Upper lobe of right lung (tissue), 1 donor: Measurements from ENCODE around the gene TEX26. TPM values are rescaled to one million over a fixed set of nuclear protein-coding genes. Genes with fewer than 3 reads are reported as not detected.

Source experiments
- ATAC-seq: fragments of 200-7000 bp; cut with Tn5 transposase; one replicate; pipeline ENCODE4 v1.9.1; 2020; ENCODE audit warnings: mild to moderate bottlenecking, moderate library complexity
- DNase-seq: peaks from one replicate; pipeline ENCODE4 v3.0.0-alpha.2; 2020
- H3K27ac ChIP-seq: fragments of 200-600 bp; one replicate; pipeline ENCODE4 v1.8.0; 2022
- H3K27me3 ChIP-seq: fragments of 200-600 bp; one replicate; pipeline ENCODE4 v1.8.0; 2022; ENCODE audit warnings: mild to moderate bottlenecking
- H3K36me3 ChIP-seq: fragments of 200-600 bp; one replicate; pipeline ENCODE4 v1.8.0; 2022
- H3K4me1 ChIP-seq: fragments of 200-600 bp; one replicate; pipeline ENCODE4 v1.8.0; 2022
- H3K4me3 ChIP-seq: fragments of 200-600 bp; one replicate; pipeline ENCODE4 v1.8.0; 2022; ENCODE audit warnings: mild to moderate bottlenecking
- H3K9me3 ChIP-seq: fragments of 200-600 bp; one replicate; pipeline ENCODE4 v1.8.0; 2022
- intact Hi-C: fragments of 100-400 bp; cut with DNase I; formaldehyde crosslinking; loops from one replicate; pipeline ENCODE4 v1.11.0; 2022
- total RNA-seq: library from RNA; stranded (reverse); fragmentation: NEBNext Ultra II Directional; extraction: Animal tissue kit (Norgen Biotek cat#: 25700); gene quantifications from one replicate; pipeline ENCODE4 v1.2.1, GENCODE V29; 2021
- TF ChIP-seq, protein P1 (sequence below): fragments of 200-600 bp; IDR thresholded peaks from one replicate; pipeline ENCODE4 v1.8.0; 2022; ENCODE audit warnings: antibody characterized with exemption
- donor health status: DM: no; HTN: yes; CAD: no; lungs with severe emphysema.

TEX26 gene
- total RNA-seq, 1 donor from 2014 or later, result not detected

GRCh38 chr13:30943881-30944280 lies 11.4 kb downstream of the TEX26 start:
- Histone ChIP-seq H3K36me3 (no peaks in the 10 kb centered on the region), H3K27ac (no peak overlapping the region), H3K9me3 (no peaks in the 10 kb centered on the region), H3K4me1 (no peaks in the 10 kb centered on the region), H3K4me3 (no peak overlapping the region), H3K27me3 (no peaks in the 10 kb centered on the region)
- DNase-seq (no peak), ATAC-seq (no peak)
- TF ChIP-seq, protein P1, sequence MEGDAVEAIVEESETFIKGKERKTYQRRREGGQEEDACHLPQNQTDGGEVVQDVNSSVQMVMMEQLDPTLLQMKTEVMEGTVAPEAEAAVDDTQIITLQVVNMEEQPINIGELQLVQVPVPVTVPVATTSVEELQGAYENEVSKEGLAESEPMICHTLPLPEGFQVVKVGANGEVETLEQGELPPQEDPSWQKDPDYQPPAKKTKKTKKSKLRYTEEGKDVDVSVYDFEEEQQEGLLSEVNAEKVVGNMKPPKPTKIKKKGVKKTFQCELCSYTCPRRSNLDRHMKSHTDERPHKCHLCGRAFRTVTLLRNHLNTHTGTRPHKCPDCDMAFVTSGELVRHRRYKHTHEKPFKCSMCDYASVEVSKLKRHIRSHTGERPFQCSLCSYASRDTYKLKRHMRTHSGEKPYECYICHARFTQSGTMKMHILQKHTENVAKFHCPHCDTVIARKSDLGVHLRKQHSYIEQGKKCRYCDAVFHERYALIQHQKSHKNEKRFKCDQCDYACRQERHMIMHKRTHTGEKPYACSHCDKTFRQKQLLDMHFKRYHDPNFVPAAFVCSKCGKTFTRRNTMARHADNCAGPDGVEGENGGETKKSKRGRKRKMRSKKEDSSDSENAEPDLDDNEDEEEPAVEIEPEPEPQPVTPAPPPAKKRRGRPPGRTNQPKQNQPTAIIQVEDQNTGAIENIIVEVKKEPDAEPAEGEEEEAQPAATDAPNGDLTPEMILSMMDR, result no peak
- intact Hi-C loops, result no loop called here

DNA sequence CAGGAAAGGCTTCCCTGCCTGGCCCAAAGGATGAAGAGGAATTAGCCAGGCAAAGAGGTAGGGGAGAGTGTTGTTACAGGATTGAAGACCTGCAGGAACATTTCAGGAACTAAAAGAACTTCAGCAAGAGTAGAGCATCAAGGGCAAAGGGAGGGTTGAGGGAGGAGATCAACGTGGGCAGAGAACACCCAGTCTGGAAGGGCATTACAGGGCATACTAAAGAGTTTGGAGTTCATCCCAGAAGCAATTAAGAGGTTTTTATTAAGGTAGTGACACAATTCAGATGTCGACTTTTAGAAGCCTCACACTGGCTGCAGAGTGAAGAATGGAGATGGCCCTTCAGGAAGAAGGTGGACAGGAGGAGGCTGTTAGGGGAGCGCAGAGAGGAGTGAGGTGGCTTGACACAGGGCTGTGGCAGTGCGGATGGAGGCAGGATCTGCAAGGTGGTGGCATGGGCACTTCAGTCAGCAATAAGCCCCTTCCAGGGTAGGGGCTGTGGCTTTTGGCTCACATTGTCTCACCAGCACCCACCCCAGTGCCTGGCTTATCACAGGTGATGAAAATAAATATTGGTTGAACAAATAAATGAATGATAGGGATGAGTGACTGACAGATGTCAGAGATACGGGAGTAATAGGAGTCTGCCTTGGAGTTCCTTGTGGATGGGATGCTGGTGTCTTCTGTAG lies 24.9 kb downstream of the TEX26 start:
- DNase-seq (no peak), ATAC-seq (peak; percentile 43)
- H3K4me1 ChIP-seq, result no peaks in the 10 kb centered on the region
- TF ChIP-seq, protein P1, result no peak
- intact Hi-C loops, result no loop called here
- H3K9me3 ChIP-seq, result no peaks in the 10 kb centered on the region
- H3K4me3 ChIP-seq, result no peak overlapping the region
- no peak overlapping the region for H3K27ac ChIP-seq
- H3K27me3 ChIP-seq, result peaks cover 4% of the 10 kb centered on the region
- H3K36me3 ChIP-seq, result no peaks in the 10 kb centered on the region

DNA sequence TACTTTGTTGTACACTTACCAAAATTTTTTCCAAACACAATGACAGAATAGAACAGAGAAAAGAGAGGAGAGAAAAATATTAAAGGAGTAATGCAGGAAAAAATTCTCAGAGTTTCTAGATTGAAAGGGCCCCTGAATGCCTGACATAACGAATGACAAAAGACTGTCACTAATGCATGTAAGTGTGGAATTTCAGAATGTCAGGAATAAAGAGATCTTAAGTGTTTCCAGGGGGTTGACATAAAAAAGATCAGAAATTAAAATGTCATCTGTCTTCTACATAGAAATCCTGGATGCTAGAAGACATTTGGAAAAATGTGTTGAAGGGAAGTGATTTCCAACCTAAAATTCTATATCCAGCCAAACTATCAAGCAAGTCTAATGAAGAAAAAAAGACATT lies 27.2 kb downstream of the TEX26 start:
- TF ChIP-seq, protein P1, result no peak
- Histone ChIP-seq H3K27me3 (no peaks in the 10 kb centered on the region), H3K36me3 (no peaks in the 10 kb centered on the region), H3K27ac (no peak overlapping the region), H3K9me3 (no peaks in the 10 kb centered on the region), H3K4me3 (no peak overlapping the region), H3K4me1 (no peaks in the 10 kb centered on the region)
- intact Hi-C loops, result no loop called here
- DNase-seq, result no peak
- no peak for ATAC-seq

DNA sequence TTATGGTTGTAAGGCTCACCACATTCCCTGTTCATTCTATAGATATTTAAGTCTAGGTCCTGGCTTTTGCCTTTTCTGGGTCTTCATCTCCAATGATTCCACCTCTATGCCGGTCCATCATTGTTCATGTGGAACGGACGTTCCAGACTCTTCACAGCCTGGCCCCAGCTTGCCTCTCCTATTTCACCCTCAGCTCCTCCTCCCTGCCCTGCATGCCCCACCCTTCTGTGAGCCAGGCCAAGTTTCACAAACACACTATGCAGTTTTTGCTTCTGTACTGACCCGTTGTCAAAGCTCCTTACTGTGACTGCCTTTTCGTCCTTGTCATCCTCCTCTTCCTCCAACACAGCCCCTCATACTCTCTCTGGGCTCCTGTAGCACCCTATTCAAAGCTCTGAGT lies 31.3 kb downstream of the TEX26 start:
- peak; percentile 88 for ATAC-seq
- no peaks in the 10 kb centered on the region for H3K36me3 ChIP-seq
- no peak for DNase-seq
- no peaks in the 10 kb centered on the region for H3K9me3 ChIP-seq
- no peak overlapping the region for H3K27ac ChIP-seq
- intact Hi-C loops, result no loop called here
- no peaks in the 10 kb centered on the region for H3K27me3 ChIP-seq
- TF ChIP-seq, protein P1, result no peak
- H3K4me1 ChIP-seq, result no peaks in the 10 kb centered on the region
- H3K4me3 ChIP-seq, result no peak overlapping the region

DNA sequence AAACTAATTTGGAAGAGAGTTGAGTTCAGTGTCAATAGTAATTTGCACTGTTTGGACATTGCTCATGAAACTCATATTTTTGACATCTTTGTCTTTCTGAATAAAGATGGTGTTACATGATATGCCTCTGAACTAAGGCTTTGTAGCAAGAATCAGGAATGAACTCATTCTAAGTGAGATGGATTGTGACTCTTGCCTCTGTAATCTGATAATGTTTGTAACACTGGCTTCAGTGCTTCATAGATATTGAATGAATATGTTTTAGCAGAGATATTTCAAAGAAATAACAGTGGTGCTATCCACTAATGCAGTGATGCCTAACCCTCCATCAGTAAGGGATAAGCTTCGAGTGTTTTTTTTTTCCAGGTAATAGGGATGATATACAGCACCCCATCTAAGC lies 32.9 kb downstream of the TEX26 start:
- Histone ChIP-seq H3K4me3 (no peak overlapping the region), H3K27me3 (no peaks in the 10 kb centered on the region), H3K36me3 (no peaks in the 10 kb centered on the region), H3K4me1 (no peaks in the 10 kb centered on the region), H3K27ac (no peak overlapping the region), H3K9me3 (no peaks in the 10 kb centered on the region)
- TF ChIP-seq, protein P1, result no peak
- intact Hi-C loops, result no loop called here
- DNase-seq, result no peak
- ATAC-seq, result no peak

GRCh38 chr13:30966101-30966500 lies 33.6 kb downstream of the TEX26 start:
- intact Hi-C loops, result no loop called here
- no peak for ATAC-seq
- Histone ChIP-seq H3K4me3 (no peak overlapping the region), H3K27me3 (no peaks in the 10 kb centered on the region), H3K27ac (no peak overlapping the region), H3K9me3 (no peaks in the 10 kb centered on the region), H3K36me3 (no peaks in the 10 kb centered on the region), H3K4me1 (no peaks in the 10 kb centered on the region)
- DNase-seq, result no peak
- TF ChIP-seq, protein P1, result no peak
